PC-3 (cell line): ENCODE results near the gene SPOPL. TPM values are rescaled to one million over a fixed set of nuclear protein-coding genes. Genes with fewer than 3 reads are reported as not detected.

Experiments used
- ATAC-seq: fragments of 200-7000 bp; cut with Tn5 transposase; 2 replicates; pipeline ENCODE4 v1.9.1; 2020; ENCODE audit warnings: mild to moderate bottlenecking, moderate library complexity
- BruUV-seq: library from RNA; stranded (reverse); fragments of 400-500 nt; replicated peaks from 2 replicates; lab custom pipeline; 2021; lab: Mats Ljungman, UMichigan
- CTCF ChIA-PET: fragments of 300-600 bp; sonication (Branson Sonifier 250); formaldehyde crosslinking; loops from one replicate; lab custom pipeline; 2022; ENCODE audit warnings: antibody characterized with exemption; lab: Charles Lee
- POLR2A ChIA-PET: fragments of 300-600 bp; sonication (Branson Sonifier 250); formaldehyde crosslinking; loops from one replicate; lab custom pipeline; 2022; ENCODE audit warnings: antibody characterized with exemption; ENCODE audit not compliant: unreplicated experiment; lab: Charles Lee
- DNase-seq: peaks from one replicate; pipeline ENCODE4 v3.0.0-alpha.2; 2015
- H2AFZ ChIP-seq: fragments of 300-600 bp; sonication (generic); 2 replicates; pipeline ENCODE4 v1.6.0; 2016; ENCODE audit warnings: antibody characterized with exemption, low read length
- H3F3A ChIP-seq: fragments of 300-600 bp; sonication (generic); one replicate; pipeline ENCODE4 v1.6.0; 2017; ENCODE audit warnings: antibody characterized with exemption, low read length, control low read depth, mild to moderate bottlenecking; ENCODE audit not compliant: unreplicated experiment
- H3K27ac ChIP-seq: fragments of 300-600 bp; sonication (generic); 2 replicates; pipeline ENCODE4 v1.5.1; 2016; ENCODE audit warnings: mild to moderate bottlenecking, low read length
- H3K27me3 ChIP-seq: fragments of 300-600 bp; sonication (generic); 2 replicates; pipeline ENCODE4 v1.6.1; 2016; ENCODE audit warnings: low read length, mixed read lengths
- H3K36me3 ChIP-seq: fragments of 300-600 bp; sonication (generic); 2 replicates; pipeline ENCODE4 v1.6.1; 2016; ENCODE audit warnings: low read depth, mixed run types, low read length, mixed read lengths
- H3K4me1 ChIP-seq: fragments of 300-600 bp; sonication (generic); 2 replicates; pipeline ENCODE4 v1.5.1; 2016; ENCODE audit warnings: low read length; ENCODE audit not compliant: insufficient read depth
- H3K4me2 ChIP-seq: fragments of 300-600 bp; sonication (generic); 2 replicates; pipeline ENCODE4 v1.6.0; 2016; ENCODE audit warnings: low read length
- H3K4me3 ChIP-seq: fragments of 300-600 bp; sonication (generic); 2 replicates; pipeline ENCODE4 v1.5.1; 2016; ENCODE audit warnings: mild to moderate bottlenecking, low read length, mixed read lengths
- H3K79me2 ChIP-seq: fragments of 300-600 bp; sonication (generic); 2 replicates; pipeline ENCODE4 v1.6.1; 2017; ENCODE audit warnings: low read length, mixed read lengths
- H3K9ac ChIP-seq: fragments of 300-600 bp; sonication (generic); 2 replicates; pipeline ENCODE4 v1.6.0; 2016; ENCODE audit warnings: mild to moderate bottlenecking, low read length
- H3K9me2 ChIP-seq: fragments of 300-600 bp; sonication (generic); replicated peaks from 2 replicates; pipeline ENCODE4 v1.6.1; 2016; ENCODE audit warnings: mixed run types, low read length, mixed read lengths
- H3K9me3 ChIP-seq: fragments of 300-600 bp; sonication (generic); 2 replicates; pipeline ENCODE4 v1.6.1; 2016; ENCODE audit warnings: low read length, mixed read lengths
- H4K20me1 ChIP-seq: fragments of 300-600 bp; sonication (generic); 2 replicates; pipeline ENCODE4 v1.6.1; 2016; ENCODE audit warnings: low read length, mixed read lengths
- EZH2 ChIP-seq: fragments of 300-600 bp; sonication (generic); IDR thresholded peaks from one replicate; pipeline ENCODE4 v1.6.1; 2017; ENCODE audit warnings: antibody characterized with exemption, mild to moderate bottlenecking, low read length; ENCODE audit not compliant: unreplicated experiment
- EZH2phosphoT487 ChIP-seq: fragments of 300-600 bp; sonication (generic); IDR thresholded peaks from 2 replicates; pipeline ENCODE4 v1.6.1; 2018; ENCODE audit warnings: mild to moderate bottlenecking, antibody characterized with exemption, low read length, borderline replicate concordance
- intact Hi-C: fragments of 100-400 bp; cut with micrococcal nuclease; formaldehyde crosslinking; loops from 2 replicates; pipeline ENCODE4 v1.9.0; 2023
- total RNA-seq: library from RNA; depleted of rRNA; stranded (reverse); fragments of >200 nt; gene quantifications from 2 replicates; pipeline ENCODE4 v1.2.3, GENCODE V29; 2014
- TF ChIP-seq, protein P1 (sequence below): fragments of 300-600 bp; sonication (generic); conservative IDR thresholded peaks from 2 replicates; pipeline ENCODE4 v1.5.1; 2017; ENCODE audit warnings: antibody characterized with exemption, low read depth, mild to moderate bottlenecking, low read length

Gene SPOPL
- total RNA-seq, 1 experiment from 2014 or later, result 10.2 TPM

- no peaks in the 10 kb centered on the region for H3K27me3 ChIP-seq
- peaks cover 8% of the 10 kb centered on the region; the same call in 1 of the 2 replicates for H3K79me2 ChIP-seq
- TF ChIP-seq, protein P1, sequence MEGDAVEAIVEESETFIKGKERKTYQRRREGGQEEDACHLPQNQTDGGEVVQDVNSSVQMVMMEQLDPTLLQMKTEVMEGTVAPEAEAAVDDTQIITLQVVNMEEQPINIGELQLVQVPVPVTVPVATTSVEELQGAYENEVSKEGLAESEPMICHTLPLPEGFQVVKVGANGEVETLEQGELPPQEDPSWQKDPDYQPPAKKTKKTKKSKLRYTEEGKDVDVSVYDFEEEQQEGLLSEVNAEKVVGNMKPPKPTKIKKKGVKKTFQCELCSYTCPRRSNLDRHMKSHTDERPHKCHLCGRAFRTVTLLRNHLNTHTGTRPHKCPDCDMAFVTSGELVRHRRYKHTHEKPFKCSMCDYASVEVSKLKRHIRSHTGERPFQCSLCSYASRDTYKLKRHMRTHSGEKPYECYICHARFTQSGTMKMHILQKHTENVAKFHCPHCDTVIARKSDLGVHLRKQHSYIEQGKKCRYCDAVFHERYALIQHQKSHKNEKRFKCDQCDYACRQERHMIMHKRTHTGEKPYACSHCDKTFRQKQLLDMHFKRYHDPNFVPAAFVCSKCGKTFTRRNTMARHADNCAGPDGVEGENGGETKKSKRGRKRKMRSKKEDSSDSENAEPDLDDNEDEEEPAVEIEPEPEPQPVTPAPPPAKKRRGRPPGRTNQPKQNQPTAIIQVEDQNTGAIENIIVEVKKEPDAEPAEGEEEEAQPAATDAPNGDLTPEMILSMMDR, result no peak
- TF ChIP-seq EZH2 (no peak), EZH2phosphoT487 (no peak)
- H3K36me3 ChIP-seq, result no peaks in the 10 kb centered on the region; the same call in 1 of the 2 replicates
- BruUV-seq, result no TSS peak
- no peaks in the 10 kb centered on the region for H3K4me1 ChIP-seq
- no peak overlapping the region for H3K9ac ChIP-seq
- H3K4me3 ChIP-seq, result no peak overlapping the region
- H3K9me2 ChIP-seq, result no peaks in the 10 kb centered on the region
- H3K9me3 ChIP-seq, result no peaks in the 10 kb centered on the region
- H3K4me2 ChIP-seq, result no peak overlapping the region
- ChIA-PET CTCF (no interaction called here), POLR2A (no interaction called here)
- no peak overlapping the region for H3K27ac ChIP-seq
- H3F3A ChIP-seq, result no peaks in the 10 kb centered on the region
- H2AFZ ChIP-seq, result no peak overlapping the region
- intact Hi-C loops, result no loop called here
- H4K20me1 ChIP-seq, result peaks cover 8% of the 10 kb centered on the region; the same call in 1 of the 2 replicates
- DNase-seq (no peak), ATAC-seq (no peak)
These were observed 47.2 kb downstream of the SPOPL start for GRCh38 chr2:138548796-138549195.

DNA sequence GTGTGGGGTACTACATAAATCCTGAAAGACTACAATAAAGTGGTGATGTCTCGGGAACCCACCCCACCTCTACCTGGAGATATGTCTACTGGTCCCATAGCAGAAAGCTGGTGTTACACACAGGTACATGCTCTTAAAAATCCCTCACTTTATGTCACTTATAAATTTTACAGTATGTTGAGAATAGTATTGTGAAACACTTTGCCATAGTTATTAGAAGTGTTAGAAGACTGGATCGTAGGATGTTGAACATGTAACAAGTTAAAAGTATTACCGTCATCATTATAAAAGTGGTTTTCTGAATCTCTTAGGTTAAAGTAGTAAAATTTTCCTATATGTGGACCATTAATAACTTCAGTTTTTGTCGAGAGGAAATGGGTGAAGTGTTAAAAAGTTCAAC is 48.6 kb downstream of the SPOPL start:
- H4K20me1 ChIP-seq, result peaks cover 8% of the 10 kb centered on the region; the same call in 1 of the 2 replicates
- CTCF ChIA-PET, result no interaction called here
- intact Hi-C loops, result no loop called here

More for the DNA sequence above, 48.6 kb downstream of the SPOPL start:
- Histone ChIP-seq H3K4me1 (no peaks in the 10 kb centered on the region), H3F3A (no peaks in the 10 kb centered on the region), H3K36me3 (peaks cover 6% of the 10 kb centered on the region; the same call in 1 of the 2 replicates), H3K9me2 (no peaks in the 10 kb centered on the region), H3K4me3 (no peak overlapping the region), H3K9me3 (no peaks in the 10 kb centered on the region), H3K4me2 (no peak overlapping the region), H3K9ac (no peak overlapping the region), H3K79me2 (peaks cover 8% of the 10 kb centered on the region; the same call in 1 of the 2 replicates), H3K27me3 (no peaks in the 10 kb centered on the region), H2AFZ (no peak overlapping the region), H3K27ac (no peak overlapping the region)
- TF ChIP-seq EZH2 (no peak), EZH2phosphoT487 (no peak)
- TF ChIP-seq, protein P1, result no peak
- DNase-seq (no peak), ATAC-seq (no peak)
- POLR2A ChIA-PET, result no interaction called here
- no TSS peak for BruUV-seq
